Aorta (tissue), 5 donors: ENCODE results near the gene S100B. TPM values are rescaled to one million over a fixed set of nuclear protein-coding genes. Genes with fewer than 3 reads are reported as not detected.

ENCODE experiments used
- ATAC-seq: fragments of 200-7000 bp; cut with Tn5 transposase; one replicate; pipeline ENCODE4 v1.9.1; 2022; ENCODE audit warnings: moderate library complexity; ENCODE audit not compliant: low FRiP score
- DNase-seq, 2 donors: peaks; one replicate each; pipeline ENCODE4 v3.0.0-alpha.2; 2020
- H3K27ac ChIP-seq, 2 donors: one replicate each; pipeline ENCODE4 v1.5.1; 2013; ENCODE audit warnings: low read length in 2 of 2, mild to moderate bottlenecking in 2 of 2, moderate library complexity in 2 of 2, control low read depth in 1 of 2, inconsistent platforms in 1 of 2, low read depth in 1 of 2
- H3K27me3 ChIP-seq, 2 donors: one replicate each; pipeline ENCODE4 v1.6.1; 2013; ENCODE audit warnings: control low read depth in 1 of 2, low read length in 1 of 2, mild to moderate bottlenecking in 1 of 2, moderate library complexity in 1 of 2; ENCODE audit not compliant: insufficient read depth in 2 of 2, control insufficient read depth in 1 of 2
- H3K36me3 ChIP-seq, 2 donors: one replicate each; pipeline ENCODE4 v1.6.1; 2013; ENCODE audit warnings: control low read depth in 1 of 2, low read length in 1 of 2, mild to moderate bottlenecking in 1 of 2; ENCODE audit not compliant: insufficient read depth in 2 of 2, control insufficient read depth in 1 of 2
- H3K4me1 ChIP-seq, 2 donors: one replicate each; pipeline ENCODE4 v1.6.1; 2013; ENCODE audit warnings: low read length in 2 of 2, control low read depth in 1 of 2, mild to moderate bottlenecking in 1 of 2, moderate library complexity in 1 of 2; ENCODE audit not compliant: insufficient read depth in 2 of 2, control insufficient read depth in 1 of 2
- H3K4me3 ChIP-seq, 2 donors: one replicate each; pipeline ENCODE4 v1.5.1; 2013; ENCODE audit warnings: low read length in 2 of 2, control low read depth in 1 of 2, mild to moderate bottlenecking in 1 of 2
- H3K9me3 ChIP-seq: one replicate; pipeline ENCODE4 v1.6.1; 2013; ENCODE audit warnings: mild to moderate bottlenecking, low read length; ENCODE audit not compliant: control insufficient read depth
- WGBS, 2 donors: extraction: QIAGEN DNeasy Blood & Tissue Kit; methylation state at CpG; one replicate each; pipeline ENCODE4 v1.1.7; 2013; 5-methylcytosine and 5-hydroxymethylcytosine counted together
- intact Hi-C, 2 donors: fragments of 100-400 bp; cut with DNase I; formaldehyde crosslinking; loops; one replicate each; pipeline versions ENCODE4 v1.14.2 to v1.15.0; 2022
- polyA plus RNA-seq, 2 donors: library from polyadenylated mRNA; stranded (reverse); fragments of 200-250 nt; gene quantifications; one replicate each; pipeline ENCODE4 v1.2.3, GENCODE V29; 2013
- total RNA-seq, 2 donors: library from RNA; stranded (reverse); fragmentation: NEBNext Ultra II Directional; extraction: Animal tissue kit (Norgen Biotek cat#: 25700); gene quantifications; one replicate each; pipeline ENCODE4 v1.2.1, GENCODE V29; 2021
- donor health status: healthy with polysubstance abuse.
- donor health status: Bipolar disorder and iron deficiency.
- donor health status: DM: no; HTN: no; CAD: no.
- donor health status: DM: no; HTN: no; CAD: no.
- donor health status: DM: yes; HTN: yes; CAD: no.

S100B gene
- total and polyA plus RNA-seq, 4 donors = 1.1 to 8.7 (median 5.6) TPM

DNA sequence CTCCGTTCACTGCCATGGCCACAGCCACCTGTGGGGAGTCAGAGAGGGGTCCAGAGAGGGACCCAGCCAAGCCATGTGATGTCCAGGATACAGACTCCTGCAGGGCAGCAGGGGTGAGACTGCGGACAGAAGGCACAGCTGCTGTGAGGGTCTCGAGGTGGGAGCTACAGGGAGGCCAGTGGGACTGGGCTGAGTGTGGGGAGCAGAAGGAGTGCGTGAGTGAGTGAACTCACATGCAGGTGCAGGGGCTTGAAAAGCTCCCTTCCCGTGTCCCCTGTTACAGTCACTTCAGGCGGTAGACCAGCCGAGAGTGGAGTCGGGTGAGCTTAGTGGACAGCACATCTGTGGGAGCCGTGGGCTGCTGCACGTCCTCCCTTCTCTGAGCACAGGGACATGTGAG lies 42.4 kb downstream of the S100B start:
- no peak overlapping the region for H3K4me3 ChIP-seq
- DNase-seq = peak in 1 of 2 donors; percentile 40
- no peak overlapping the region for H3K27ac ChIP-seq
- H3K36me3 ChIP-seq = peaks cover 0 to 17% of the 10 kb centered on the region in 2 donors
- H3K9me3 ChIP-seq = no peaks in the 10 kb centered on the region
- intact Hi-C loops = no loop called here
- H3K27me3 ChIP-seq = no peaks in the 10 kb centered on the region
- no peak for ATAC-seq
- WGBS, 2 donors = 90 to 92% methylated on average over 10 of the region's 10 CpGs
- no peaks in the 10 kb centered on the region for H3K4me1 ChIP-seq

DNA sequence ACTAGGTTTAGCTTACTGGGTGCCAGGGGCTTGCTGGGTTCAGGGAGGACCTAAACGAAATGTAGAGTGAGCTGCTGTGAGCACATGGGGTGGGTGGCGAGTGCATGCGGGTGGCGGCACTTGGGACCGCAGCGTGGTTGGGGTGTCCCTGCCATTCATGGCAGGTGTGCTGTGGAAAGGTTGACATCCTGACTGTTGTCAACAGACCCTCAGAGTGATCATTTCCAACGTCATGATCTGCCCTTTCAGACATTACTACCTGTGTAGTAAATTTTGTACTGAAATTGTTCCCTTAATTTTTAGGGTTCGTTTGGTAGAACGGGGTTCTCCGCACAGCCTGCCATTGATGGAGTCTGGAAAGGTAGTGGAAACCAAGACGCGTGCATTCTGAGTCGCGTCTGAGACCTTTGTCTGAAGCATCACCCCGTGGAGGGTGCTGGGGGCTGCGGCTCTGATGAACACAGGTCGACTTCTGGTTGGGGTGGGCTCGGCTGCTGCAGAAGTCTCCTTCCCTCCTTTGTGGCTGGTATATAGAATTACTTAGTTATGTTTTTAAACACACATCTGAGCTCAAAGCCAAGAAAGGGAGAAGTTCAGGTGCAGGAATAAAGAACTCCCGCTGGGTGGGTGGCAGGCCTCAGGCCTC lies 43.3 kb downstream of the S100B start:
- Histone ChIP-seq H3K4me1 (no peaks in the 10 kb centered on the region), H3K9me3 (no peaks in the 10 kb centered on the region), H3K36me3 (peaks cover 0 to 11% of the 10 kb centered on the region in 2 donors), H3K27ac (no peak overlapping the region), H3K27me3 (no peaks in the 10 kb centered on the region), H3K4me3 (no peak overlapping the region)
- DNase-seq = peak in 1 of 2 donors; percentile 50
- WGBS, 2 donors = 94 to 95% methylated on average over 19 of the region's 19 CpGs
- intact Hi-C loops = no loop called here
- ATAC-seq = no peak

DNA sequence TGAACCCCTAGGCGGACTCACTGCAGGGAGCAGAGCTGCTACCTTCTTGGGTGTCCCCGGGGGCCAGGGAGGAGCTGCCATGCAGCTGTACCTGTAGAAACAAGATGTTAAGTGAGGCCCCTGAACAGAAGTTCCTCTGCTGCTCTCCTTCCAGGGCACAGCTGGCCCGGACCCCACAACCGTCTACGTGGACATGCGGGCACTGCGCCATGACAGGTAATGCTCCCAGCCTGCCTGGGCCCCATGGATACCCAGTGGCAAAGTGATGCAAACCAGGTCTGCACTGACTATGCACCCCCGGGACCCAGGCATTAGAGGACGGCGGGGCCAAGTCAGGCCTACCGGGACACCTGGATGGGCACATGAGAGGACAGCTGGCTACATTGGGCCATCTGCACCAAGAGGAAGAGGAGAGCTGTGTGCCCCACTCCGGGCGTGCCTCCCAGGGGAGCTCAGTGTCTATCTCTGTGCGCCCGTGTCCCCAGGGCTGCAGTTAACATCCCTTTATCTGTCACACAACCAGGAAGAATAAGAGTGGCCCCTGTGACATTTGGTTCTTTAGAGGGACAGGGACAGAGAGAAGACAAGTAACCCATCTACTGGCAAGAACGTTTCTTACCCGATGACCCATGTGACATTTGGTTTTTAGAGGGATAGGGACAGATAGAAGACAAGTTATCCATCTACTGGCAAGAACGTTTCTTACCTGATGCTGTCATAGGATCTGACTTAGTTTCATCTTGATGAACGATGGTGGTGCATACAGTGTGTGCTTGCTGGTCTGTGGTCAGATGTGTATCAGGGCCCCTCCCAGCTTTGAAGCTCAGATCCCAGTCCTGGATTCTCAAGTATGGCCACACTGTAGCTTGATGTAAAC lies 44.1 kb downstream of the S100B start:
- Histone ChIP-seq H3K27ac (no peak overlapping the region), H3K9me3 (no peaks in the 10 kb centered on the region), H3K27me3 (no peaks in the 10 kb centered on the region), H3K36me3 (peaks cover 0 to 7% of the 10 kb centered on the region in 2 donors), H3K4me3 (no peak overlapping the region), H3K4me1 (no peaks in the 10 kb centered on the region)
- DNase-seq (peak in 1 of 2 donors; percentile 74), ATAC-seq (no peak)
- 88 to 90% methylated on average over 18 to 19 of the region's 19 CpGs for WGBS, 2 donors
- intact Hi-C loops = no loop called here

DNA sequence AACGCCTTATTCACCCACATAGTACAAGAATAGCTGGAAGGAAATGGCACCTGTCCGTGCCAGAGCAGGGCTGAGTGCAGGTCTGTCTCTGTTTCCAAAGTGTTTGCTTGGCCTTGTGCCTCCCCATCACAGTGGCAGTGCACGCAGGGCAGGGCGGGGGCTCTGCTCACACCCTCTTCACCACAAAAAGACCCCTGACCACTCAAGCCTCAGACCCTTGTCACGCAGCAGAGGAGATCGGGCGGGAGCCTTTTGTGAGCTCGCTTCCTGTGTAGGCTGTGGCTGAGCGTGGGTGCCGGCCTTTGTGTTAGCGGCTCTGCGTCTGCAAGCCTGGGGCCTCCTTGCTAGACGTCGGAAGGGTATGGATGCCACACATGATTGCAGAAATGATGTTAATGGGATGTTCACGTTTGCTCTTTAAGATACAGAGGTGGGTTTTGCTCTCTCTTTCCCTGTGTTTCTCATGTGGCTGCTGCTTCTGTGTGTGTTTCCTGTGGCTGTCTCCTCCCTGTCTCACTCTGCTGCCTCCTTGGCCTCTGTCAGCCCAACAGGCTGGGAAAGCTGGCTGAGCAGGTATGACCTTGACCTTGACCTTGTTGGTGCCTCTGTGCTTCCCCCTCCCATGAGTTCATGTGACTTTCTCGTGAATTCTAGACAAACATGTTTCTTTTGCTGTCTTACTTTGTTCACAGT lies 45.4 kb downstream of the S100B start:
- DNase-seq = peak in 1 of 2 donors; percentile 73
- WGBS, 2 donors = 86% methylated on average over 16 of the region's 16 CpGs
- intact Hi-C loops = no loop called here
- H3K27me3 ChIP-seq = no peaks in the 10 kb centered on the region
- no peaks in the 10 kb centered on the region for H3K9me3 ChIP-seq
- peaks cover 0 to 4% of the 10 kb centered on the region in 2 donors for H3K36me3 ChIP-seq
- H3K4me1 ChIP-seq = no peaks in the 10 kb centered on the region
- ATAC-seq = peak; percentile 49
- H3K4me3 ChIP-seq = no peak overlapping the region
- H3K27ac ChIP-seq = no peak overlapping the region

DNA sequence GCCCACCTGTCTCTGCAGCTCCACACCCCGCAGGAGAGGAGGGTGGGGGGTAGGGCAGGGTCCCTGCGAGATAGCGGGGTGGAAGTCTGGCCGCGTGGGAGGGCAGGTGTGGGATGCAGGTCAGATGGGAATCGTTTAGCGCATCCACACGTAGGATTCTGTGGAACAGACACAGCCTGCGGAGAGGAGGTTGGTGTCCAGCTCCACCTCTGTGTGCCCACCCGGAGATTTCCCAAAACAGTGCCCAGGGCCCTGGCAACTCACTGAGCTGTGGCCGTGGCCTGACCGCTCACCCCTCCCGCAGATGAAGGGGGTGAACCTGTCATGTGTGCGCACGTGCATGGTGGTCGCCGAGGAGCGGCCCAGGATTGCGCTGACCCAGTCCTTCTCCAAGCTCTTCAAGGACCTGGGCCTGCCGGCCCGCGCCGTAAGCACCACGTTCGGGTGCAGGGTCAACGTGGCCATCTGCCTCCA lies 46.9 kb downstream of the S100B start:
- Histone ChIP-seq H3K9me3 (no peaks in the 10 kb centered on the region), H3K27ac (no peak overlapping the region), H3K36me3 (peaks cover 0 to 6% of the 10 kb centered on the region in 2 donors), H3K4me1 (no peaks in the 10 kb centered on the region), H3K4me3 (no peak overlapping the region), H3K27me3 (no peaks in the 10 kb centered on the region)
- ATAC-seq (no peak), DNase-seq (peak in 1 of 2 donors; percentile 55)
- 94 to 95% methylated on average over 26 of the region's 26 CpGs for WGBS, 2 donors
- intact Hi-C loops = no loop called here

DNA sequence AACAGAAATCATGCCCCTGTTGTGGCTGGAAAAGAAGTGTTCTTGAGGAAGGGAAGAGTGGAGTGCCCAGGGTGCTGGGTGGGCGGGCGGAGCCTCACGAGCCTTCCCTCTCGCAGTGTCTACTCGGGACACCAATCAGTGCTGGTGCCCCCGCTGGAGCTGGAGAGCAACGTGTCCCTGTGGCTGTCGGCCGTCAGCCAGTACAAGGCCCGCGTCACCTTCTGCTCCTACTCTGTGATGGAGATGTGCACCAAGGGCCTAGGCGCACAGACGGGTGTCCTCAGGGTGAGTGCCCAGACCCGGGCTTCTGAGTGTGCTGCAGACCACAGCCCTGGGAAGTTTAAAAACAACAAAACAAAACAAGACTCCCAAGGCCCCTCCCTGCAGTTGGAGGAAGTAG lies 47.4 kb downstream of the S100B start:
- no peaks in the 10 kb centered on the region for H3K27me3 ChIP-seq
- no peaks in the 10 kb centered on the region for H3K4me1 ChIP-seq
- H3K9me3 ChIP-seq = no peaks in the 10 kb centered on the region
- ATAC-seq (no peak), DNase-seq (peak in 1 of 2 donors; percentile 58)
- H3K36me3 ChIP-seq = peaks cover 0 to 6% of the 10 kb centered on the region in 2 donors
- H3K27ac ChIP-seq = no peak overlapping the region
- 87% methylated on average over 14 of the region's 14 CpGs for WGBS, 2 donors
- no peak overlapping the region for H3K4me3 ChIP-seq
- intact Hi-C loops = no loop called here

DNA sequence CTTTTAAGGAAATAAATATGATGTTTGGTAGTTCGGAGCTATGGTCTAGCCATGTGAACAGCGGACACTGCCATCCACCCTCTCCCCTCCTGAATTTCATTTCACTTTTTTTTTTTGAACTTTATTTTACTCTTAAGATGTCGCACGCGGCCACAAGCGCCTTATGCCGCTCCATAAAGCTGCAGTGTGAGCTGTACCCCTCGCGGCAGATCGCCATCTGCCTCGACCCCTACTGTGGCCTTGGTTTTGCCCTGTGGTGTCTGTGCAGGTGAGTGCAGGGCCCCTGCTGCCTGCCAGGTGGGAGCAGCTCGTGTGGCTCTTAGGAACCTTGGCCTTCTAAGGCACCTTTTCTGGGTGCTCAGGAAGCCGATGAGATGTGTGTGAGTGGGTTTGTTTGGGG lies 48.1 kb downstream of the S100B start:
- no peak overlapping the region for H3K27ac ChIP-seq
- ATAC-seq = no peak
- H3K4me1 ChIP-seq = no peaks in the 10 kb centered on the region
- H3K36me3 ChIP-seq = peaks cover 0 to 6% of the 10 kb centered on the region in 2 donors
- intact Hi-C loops = no loop called here
- WGBS, 2 donors = 96% methylated on average over 13 of the region's 13 CpGs
- no peak overlapping the region for H3K4me3 ChIP-seq
- no peak for DNase-seq
- H3K27me3 ChIP-seq = no peaks in the 10 kb centered on the region
- no peaks in the 10 kb centered on the region for H3K9me3 ChIP-seq

DNA sequence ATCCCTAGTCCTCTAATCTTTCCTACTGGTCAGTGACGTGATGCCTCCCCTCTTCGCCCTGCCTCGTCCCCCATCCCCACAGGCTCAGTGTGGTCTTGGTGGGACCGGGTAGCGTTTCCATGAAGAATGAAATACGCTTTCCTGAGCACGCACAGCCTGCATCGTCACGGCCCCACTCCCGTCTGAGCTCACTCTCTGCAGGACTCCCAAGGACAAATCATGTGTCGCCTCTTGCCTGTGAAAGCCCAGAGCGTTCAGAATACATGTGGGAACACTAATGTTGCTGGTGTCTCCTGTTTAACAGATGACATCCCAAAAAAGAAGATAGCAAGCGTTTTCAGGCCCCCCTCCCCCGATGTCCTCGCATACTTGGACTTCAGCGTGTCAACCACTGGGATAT lies 49.2 kb downstream of the S100B start:
- 93 to 95% methylated on average over 16 of the region's 16 CpGs for WGBS, 2 donors
- ATAC-seq = no peak
- DNase-seq = peak in 1 of 2 donors; percentile 47
- Histone ChIP-seq H3K27ac (no peak overlapping the region), H3K36me3 (peaks cover 0 to 9% of the 10 kb centered on the region in 2 donors), H3K27me3 (no peaks in the 10 kb centered on the region), H3K4me1 (no peaks in the 10 kb centered on the region), H3K4me3 (no peak overlapping the region), H3K9me3 (no peaks in the 10 kb centered on the region)
- intact Hi-C loops = no loop called here
